Mesendoderm (in vitro differentiated cells): ENCODE data around the gene PEX16.

Experiments
- DNase-seq: peaks from one replicate; pipeline ENCODE4 v3.0.0; 2013
- H2AK5ac ChIP-seq: 2 replicates; pipeline ENCODE4 v1.6.1; 2013; ENCODE audit warnings: low read length, inconsistent platforms
- H2BK120ac ChIP-seq: 2 replicates; pipeline ENCODE4 v1.6.1; 2013; ENCODE audit warnings: low read depth, mild to moderate bottlenecking, low read length, moderate library complexity, mixed read lengths
- H2BK15ac ChIP-seq: replicated peaks from 2 replicates; pipeline ENCODE4 v1.6.1; 2013; ENCODE audit warnings: low read depth, mild to moderate bottlenecking, moderate library complexity
- H2BK5ac ChIP-seq: 2 replicates; pipeline ENCODE4 v1.6.1; 2013; ENCODE audit warnings: low read length, inconsistent platforms
- H3K18ac ChIP-seq: 2 replicates; pipeline ENCODE4 v1.6.1; 2013; ENCODE audit warnings: mild to moderate bottlenecking, low read length, mixed read lengths
- H3K23ac ChIP-seq: one replicate; pipeline ENCODE4 v1.6.1; 2013; ENCODE audit warnings: low read length
- H3K27ac ChIP-seq: 2 replicates; pipeline ENCODE4 v1.5.1; 2013; ENCODE audit warnings: low read depth, mild to moderate bottlenecking, inconsistent platforms, low read length, moderate library complexity
- H3K27me3 ChIP-seq: 2 replicates; pipeline ENCODE4 v1.6.1; 2013; ENCODE audit warnings: low read length, control low read depth, mild to moderate bottlenecking, inconsistent platforms; ENCODE audit not compliant: insufficient read depth, poor library complexity
- H3K36me3 ChIP-seq: 2 replicates; pipeline ENCODE4 v1.6.1; 2013; ENCODE audit warnings: low read length, inconsistent platforms; ENCODE audit not compliant: control insufficient read depth, insufficient read depth
- H3K4ac ChIP-seq: one replicate; pipeline ENCODE4 v1.6.1; 2013; ENCODE audit warnings: low read depth, mild to moderate bottlenecking, low read length, moderate library complexity
- H3K4me1 ChIP-seq: 2 replicates; pipeline ENCODE4 v1.6.1; 2013; ENCODE audit warnings: low read depth, low read length, inconsistent platforms; ENCODE audit not compliant: control insufficient read depth
- H3K4me2 ChIP-seq: 2 replicates; pipeline ENCODE4 v1.6.1; 2013; ENCODE audit warnings: low read length
- H3K4me3 ChIP-seq: 2 replicates; pipeline ENCODE4 v1.5.1; 2013; ENCODE audit warnings: mild to moderate bottlenecking, low read length
- H3K56ac ChIP-seq: one replicate; pipeline ENCODE4 v1.6.1; 2013; ENCODE audit warnings: low read length
- H3K79me1 ChIP-seq: 2 replicates; pipeline ENCODE4 v1.6.1; 2013; ENCODE audit warnings: low read length, inconsistent platforms
- H3K79me2 ChIP-seq: 2 replicates; pipeline ENCODE4 v1.6.1; 2013; ENCODE audit warnings: mild to moderate bottlenecking, low read length; ENCODE audit not compliant: control insufficient read depth, insufficient read depth
- H3K9ac ChIP-seq: 2 replicates; pipeline ENCODE4 v1.6.1; 2013; ENCODE audit warnings: low read length, inconsistent platforms
- H4K5ac ChIP-seq: one replicate; pipeline ENCODE4 v1.6.1; 2013; ENCODE audit warnings: low read length
- H4K8ac ChIP-seq: one replicate; pipeline ENCODE4 v1.6.1; 2013; ENCODE audit warnings: low read depth, mild to moderate bottlenecking, control low read depth, low read length, moderate library complexity
- WGBS: extraction: QIAGEN DNeasy Blood & Tissue Kit; methylation state at CpG from one replicate; pipeline ENCODE4 v1.1.7; 2013; ENCODE audit warnings: low lambda C conversion rate, missing lambda C conversion rate; ENCODE audit not compliant: insufficient coverage; ENCODE audit errors: extremely low coverage; 5-methylcytosine and 5-hydroxymethylcytosine counted together

PEX16 gene

DNA sequence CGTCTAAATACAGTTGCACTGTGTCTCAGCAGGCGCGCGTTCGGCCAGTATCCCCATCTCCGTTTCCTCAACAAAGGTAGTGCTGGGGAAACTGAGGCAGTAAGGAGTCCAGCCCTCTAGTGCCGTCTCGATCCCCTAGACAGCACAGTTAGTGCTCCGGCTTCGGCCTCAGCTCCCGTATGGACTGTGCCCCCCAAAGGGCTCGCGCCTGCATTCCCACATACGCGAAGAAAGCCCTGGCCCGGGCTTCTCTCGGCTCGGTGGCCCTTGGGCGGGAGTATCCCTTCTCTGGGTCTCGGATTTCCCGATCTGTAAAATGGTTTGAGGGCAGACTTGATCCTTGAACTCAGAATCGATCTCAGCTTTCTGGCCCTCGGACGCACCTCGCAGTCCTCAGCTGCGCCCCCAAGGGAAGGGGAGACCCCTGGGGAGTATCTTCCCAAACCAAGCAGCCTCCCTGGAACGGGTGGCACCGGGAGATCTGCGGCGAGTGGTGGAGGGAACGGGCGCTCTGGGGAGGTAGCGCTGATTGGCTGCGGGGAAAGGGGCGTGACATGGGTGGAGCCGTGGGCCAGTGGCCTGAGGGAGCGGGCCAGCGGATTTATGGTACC, 759 bp upstream of the PEX16 start:
- peaks cover 1% of the 10 kb centered on the region for H3K4me1 ChIP-seq
- H2BK15ac ChIP-seq, result no peak overlapping the region
- no peak overlapping the region for H4K5ac ChIP-seq
- peak overlapping the region; percentile 59 for H3K23ac ChIP-seq
- WGBS, result no CpG with 5 or more reads among the region's 38 CpGs
- peak overlapping the region; percentile 87 for H3K4me3 ChIP-seq
- peak overlapping the region; percentile 21 for H3K4ac ChIP-seq
- no peak overlapping the region for H2AK5ac ChIP-seq
- peak overlapping the region; percentile 94 for H3K4me2 ChIP-seq
- DNase-seq, result peak; percentile 73
- H3K79me1 ChIP-seq, result no peaks in the 10 kb centered on the region
- H4K8ac ChIP-seq, result no peak overlapping the region
- no peak overlapping the region for H3K18ac ChIP-seq
- no peaks in the 10 kb centered on the region for H3K27me3 ChIP-seq
- peak overlapping the region; percentile 65 for H3K27ac ChIP-seq
- peak overlapping the region; percentile 92 for H3K56ac ChIP-seq
- H3K36me3 ChIP-seq, result peaks cover 1% of the 10 kb centered on the region
- H2BK120ac ChIP-seq, result no peak overlapping the region
- H2BK5ac ChIP-seq, result peak overlapping the region; percentile 47
- no peaks in the 10 kb centered on the region for H3K79me2 ChIP-seq
- peak overlapping the region; percentile 93 for H3K9ac ChIP-seq

GRCh38 chr11:45917286-45917622, 423 bp downstream of the PEX16 start:
- DNase-seq, result no peak
- Histone ChIP-seq H3K79me1 (no peaks in the 10 kb centered on the region), H3K56ac (peak overlapping the region; percentile 81), H2BK5ac (no peak overlapping the region), H3K27me3 (no peaks in the 10 kb centered on the region), H3K79me2 (no peaks in the 10 kb centered on the region), H2AK5ac (no peak overlapping the region), H3K4me3 (peak overlapping the region; percentile 60), H2BK15ac (no peak overlapping the region), H3K9ac (peak overlapping the region; percentile 72), H3K4me1 (peaks cover 1% of the 10 kb centered on the region), H3K23ac (no peak overlapping the region), H4K5ac (no peak overlapping the region), H3K36me3 (peaks cover 3% of the 10 kb centered on the region), H3K18ac (no peak overlapping the region), H2BK120ac (no peak overlapping the region), H4K8ac (no peak overlapping the region), H3K4me2 (peak overlapping the region; percentile 52), H3K27ac (peak overlapping the region; percentile 69), H3K4ac (peak overlapping the region; percentile 4)
- no CpG with 5 or more reads among the region's 16 CpGs for WGBS

DNA sequence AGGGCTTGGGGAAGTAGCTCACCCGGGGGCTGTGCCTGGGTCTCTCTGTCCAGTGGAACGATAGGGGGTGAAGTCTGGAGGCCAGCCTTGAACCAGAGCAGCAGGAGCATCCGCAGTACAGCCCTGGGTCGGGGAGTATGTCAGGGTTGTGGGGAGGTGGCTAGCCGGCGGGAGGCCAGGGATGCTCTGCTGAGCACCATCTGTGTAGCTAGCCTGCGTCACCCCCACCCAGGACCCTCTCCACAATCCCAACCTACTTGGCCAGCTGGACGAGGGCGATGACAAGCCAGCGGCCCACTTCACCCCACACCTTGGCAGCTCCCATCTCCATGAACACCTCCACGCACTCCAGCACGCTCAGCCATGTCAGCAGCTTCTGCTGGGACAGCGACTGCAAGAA, 2.2 kb downstream of the PEX16 start:
- H3K4me1 ChIP-seq, result peaks cover 1% of the 10 kb centered on the region
- no peak overlapping the region for H2BK5ac ChIP-seq
- H3K56ac ChIP-seq, result no peak overlapping the region
- DNase-seq, result no peak
- no CpG with 5 or more reads among the region's 13 CpGs for WGBS
- H3K4ac ChIP-seq, result no peak overlapping the region
- no peak overlapping the region for H3K9ac ChIP-seq
- peaks cover 3% of the 10 kb centered on the region for H3K36me3 ChIP-seq
- H2AK5ac ChIP-seq, result no peak overlapping the region
- H2BK120ac ChIP-seq, result no peak overlapping the region
- H4K8ac ChIP-seq, result no peak overlapping the region
- no peak overlapping the region for H2BK15ac ChIP-seq
- H3K4me3 ChIP-seq, result no peak overlapping the region
- no peak overlapping the region for H4K5ac ChIP-seq
- no peak overlapping the region for H3K23ac ChIP-seq
- H3K4me2 ChIP-seq, result no peak overlapping the region
- H3K27me3 ChIP-seq, result no peaks in the 10 kb centered on the region
- no peak overlapping the region for H3K27ac ChIP-seq
- H3K18ac ChIP-seq, result no peak overlapping the region
- no peaks in the 10 kb centered on the region for H3K79me1 ChIP-seq
- no peaks in the 10 kb centered on the region for H3K79me2 ChIP-seq

DNA sequence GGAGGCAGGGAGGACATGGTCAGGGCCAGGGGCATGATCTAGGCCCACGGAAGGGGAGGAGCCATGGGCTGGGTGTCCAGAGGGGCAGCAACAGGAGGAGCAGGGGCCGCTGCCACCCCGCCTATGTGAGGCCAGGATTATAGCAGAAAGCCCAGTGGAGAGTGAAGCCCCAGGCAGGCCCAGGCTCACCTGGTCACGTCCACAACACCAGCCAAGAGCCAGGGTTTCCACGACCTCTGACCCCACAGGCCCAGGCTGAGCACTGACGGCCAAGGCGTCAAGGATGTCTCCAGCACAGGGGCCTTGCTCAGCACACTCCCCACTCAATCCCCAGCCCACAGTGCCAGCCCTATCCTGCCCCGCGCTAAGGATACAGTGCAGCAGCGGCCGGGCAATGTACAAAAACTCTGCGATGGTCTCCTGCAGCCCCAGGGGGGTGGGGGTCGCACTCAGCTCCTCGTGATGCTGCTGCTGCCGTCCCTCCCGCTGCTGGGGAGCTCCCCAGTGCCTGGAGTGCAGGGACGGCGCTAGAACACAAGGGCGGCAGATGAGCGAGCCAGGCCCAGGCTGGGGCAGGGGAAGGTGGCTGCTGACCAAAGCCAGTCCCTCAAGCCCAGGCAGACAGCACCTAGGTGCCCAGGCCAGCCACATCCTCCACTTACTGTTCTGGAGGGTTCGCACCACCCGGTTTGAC, 3.6 kb downstream of the PEX16 start:
- no peak overlapping the region for H3K18ac ChIP-seq
- no peak overlapping the region for H3K56ac ChIP-seq
- no peak overlapping the region for H3K23ac ChIP-seq
- H3K4ac ChIP-seq, result no peak overlapping the region
- H3K79me1 ChIP-seq, result no peaks in the 10 kb centered on the region
- H3K27me3 ChIP-seq, result no peaks in the 10 kb centered on the region
- H3K4me3 ChIP-seq, result no peak overlapping the region
- no peak overlapping the region for H2BK15ac ChIP-seq
- H4K5ac ChIP-seq, result no peak overlapping the region
- H3K4me1 ChIP-seq, result peaks cover 1% of the 10 kb centered on the region
- no peak for DNase-seq
- no peak overlapping the region for H3K4me2 ChIP-seq
- no peak overlapping the region for H3K27ac ChIP-seq
- no peaks in the 10 kb centered on the region for H3K79me2 ChIP-seq
- H2BK120ac ChIP-seq, result no peak overlapping the region
- no peak overlapping the region for H2AK5ac ChIP-seq
- no peak overlapping the region for H2BK5ac ChIP-seq
- H3K9ac ChIP-seq, result no peak overlapping the region
- no peak overlapping the region for H4K8ac ChIP-seq
- WGBS, result no CpG with 5 or more reads among the region's 22 CpGs
- peaks cover 3% of the 10 kb centered on the region for H3K36me3 ChIP-seq

- H3K4me2 ChIP-seq, result no peak overlapping the region
- H2AK5ac ChIP-seq, result no peak overlapping the region
- H3K79me2 ChIP-seq, result no peaks in the 10 kb centered on the region
- peaks cover 1% of the 10 kb centered on the region for H3K4me1 ChIP-seq
- no peak overlapping the region for H3K27ac ChIP-seq
- no peak overlapping the region for H3K23ac ChIP-seq
- no peaks in the 10 kb centered on the region for H3K79me1 ChIP-seq
- no peak overlapping the region for H4K5ac ChIP-seq
- no CpG with 5 or more reads among the region's 19 CpGs for WGBS
- H3K56ac ChIP-seq, result no peak overlapping the region
- H2BK120ac ChIP-seq, result no peak overlapping the region
- H3K9ac ChIP-seq, result no peak overlapping the region
- H4K8ac ChIP-seq, result no peak overlapping the region
- no peak overlapping the region for H3K18ac ChIP-seq
- H3K27me3 ChIP-seq, result no peaks in the 10 kb centered on the region
- no peak overlapping the region for H2BK5ac ChIP-seq
- peaks cover 3% of the 10 kb centered on the region for H3K36me3 ChIP-seq
- no peak for DNase-seq
- no peak overlapping the region for H3K4me3 ChIP-seq
- H3K4ac ChIP-seq, result no peak overlapping the region
- H2BK15ac ChIP-seq, result no peak overlapping the region
These were observed 4.2 kb downstream of the PEX16 start for GRCh38 chr11:45913514-45913913.

DNA sequence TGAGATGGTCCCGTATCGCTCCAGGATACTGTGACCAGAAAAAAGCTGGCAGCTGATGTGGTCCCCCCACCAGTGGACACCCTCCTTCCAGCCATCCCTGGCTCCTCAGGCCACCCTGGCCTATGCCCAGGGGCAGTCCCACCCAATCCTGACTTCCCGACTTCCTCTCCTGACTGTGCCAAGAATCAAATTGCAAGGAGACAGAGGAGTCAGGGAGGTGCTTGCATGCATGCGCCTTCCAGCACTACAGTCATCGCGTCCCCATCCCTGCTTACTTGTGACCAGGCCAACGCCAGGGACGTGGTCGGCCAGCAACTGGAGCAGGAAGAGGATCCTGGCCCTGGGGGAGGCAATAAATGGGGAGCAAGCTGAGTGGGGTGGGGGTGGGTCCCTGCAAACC, 7.1 kb downstream of the PEX16 start:
- Histone ChIP-seq H3K4me2 (no peak overlapping the region), H3K4me3 (no peak overlapping the region), H2BK15ac (no peak overlapping the region), H3K4ac (no peak overlapping the region), H3K36me3 (peaks cover 3% of the 10 kb centered on the region), H3K27ac (no peak overlapping the region), H4K8ac (no peak overlapping the region), H3K4me1 (no peaks in the 10 kb centered on the region), H2AK5ac (no peak overlapping the region), H3K56ac (no peak overlapping the region), H3K9ac (no peak overlapping the region), H3K18ac (no peak overlapping the region), H3K79me1 (no peaks in the 10 kb centered on the region), H3K79me2 (no peaks in the 10 kb centered on the region), H3K23ac (no peak overlapping the region), H4K5ac (no peak overlapping the region), H2BK120ac (no peak overlapping the region), H3K27me3 (no peaks in the 10 kb centered on the region), H2BK5ac (no peak overlapping the region)
- DNase-seq, result no peak
- WGBS, result no CpG with 5 or more reads among the region's 9 CpGs
